Kidney epithelial cell (primary cell): ENCODE data around the gene RAI2. TPM values are rescaled to one million over a fixed set of nuclear protein-coding genes. Genes with fewer than 3 reads are reported as not detected.

Experiments
- DNase-seq: peaks from one replicate; pipeline ENCODE4 v3.0.0-alpha.2; 2010; ENCODE audit warnings: low read depth
- H3K27me3 ChIP-seq: 2 replicates; pipeline ENCODE4 v1.6.0; 2011; ENCODE audit warnings: low read length; ENCODE audit not compliant: control insufficient read depth, insufficient read depth
- H3K36me3 ChIP-seq: 2 replicates; pipeline ENCODE4 v1.5.1; 2011; ENCODE audit warnings: low read length; ENCODE audit not compliant: control insufficient read depth, insufficient read depth
- H3K4me3 ChIP-seq: 2 replicates; pipeline ENCODE4 v1.5.1; 2011; ENCODE audit warnings: low read depth, mild to moderate bottlenecking, control low read depth, low read length
- total RNA-seq: library from RNA; depleted of rRNA; stranded (reverse); fragments of >200 nt; gene quantifications from 2 replicates; pipeline ENCODE4 v1.2.3, GENCODE V29; 2015
- TF ChIP-seq, protein P1 (sequence below): IDR thresholded peaks from 2 replicates; pipeline ENCODE4 v1.5.1; 2011; ENCODE audit warnings: mild to moderate bottlenecking, moderate library complexity, low read length, control low read depth, inconsistent platforms; ENCODE audit not compliant: insufficient read depth, poor library complexity, severe bottlenecking

RAI2 gene
- total RNA-seq, 1 donor from 2014 or later, result 3.2 TPM

DNA sequence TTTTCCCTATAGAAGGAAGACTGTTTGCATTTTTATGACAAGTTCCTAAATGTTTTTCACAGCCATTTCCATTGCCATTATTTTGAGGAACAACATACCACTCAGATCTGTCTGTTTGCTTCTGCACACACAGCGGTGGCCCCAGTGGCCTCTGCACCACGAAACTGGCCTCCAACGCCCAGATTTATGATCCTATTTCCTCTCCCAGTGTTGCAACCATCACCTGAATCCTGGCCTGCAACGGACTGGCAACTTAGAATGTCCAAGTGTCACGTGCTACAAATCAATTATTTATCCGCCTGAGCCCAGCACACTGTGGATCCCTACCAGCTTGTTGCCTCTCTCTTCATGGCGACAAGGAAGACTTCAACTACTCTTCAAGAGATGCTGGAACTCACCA lies 9.2 kb downstream of the RAI2 start:
- TF ChIP-seq, protein P1, sequence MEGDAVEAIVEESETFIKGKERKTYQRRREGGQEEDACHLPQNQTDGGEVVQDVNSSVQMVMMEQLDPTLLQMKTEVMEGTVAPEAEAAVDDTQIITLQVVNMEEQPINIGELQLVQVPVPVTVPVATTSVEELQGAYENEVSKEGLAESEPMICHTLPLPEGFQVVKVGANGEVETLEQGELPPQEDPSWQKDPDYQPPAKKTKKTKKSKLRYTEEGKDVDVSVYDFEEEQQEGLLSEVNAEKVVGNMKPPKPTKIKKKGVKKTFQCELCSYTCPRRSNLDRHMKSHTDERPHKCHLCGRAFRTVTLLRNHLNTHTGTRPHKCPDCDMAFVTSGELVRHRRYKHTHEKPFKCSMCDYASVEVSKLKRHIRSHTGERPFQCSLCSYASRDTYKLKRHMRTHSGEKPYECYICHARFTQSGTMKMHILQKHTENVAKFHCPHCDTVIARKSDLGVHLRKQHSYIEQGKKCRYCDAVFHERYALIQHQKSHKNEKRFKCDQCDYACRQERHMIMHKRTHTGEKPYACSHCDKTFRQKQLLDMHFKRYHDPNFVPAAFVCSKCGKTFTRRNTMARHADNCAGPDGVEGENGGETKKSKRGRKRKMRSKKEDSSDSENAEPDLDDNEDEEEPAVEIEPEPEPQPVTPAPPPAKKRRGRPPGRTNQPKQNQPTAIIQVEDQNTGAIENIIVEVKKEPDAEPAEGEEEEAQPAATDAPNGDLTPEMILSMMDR, result no peak
- Histone ChIP-seq H3K36me3 (no peaks in the 10 kb centered on the region), H3K4me3 (no peak overlapping the region), H3K27me3 (peaks cover 16% of the 10 kb centered on the region)
- DNase-seq, result no peak

GRCh38 chrX:17848545-17849265 lies 12.4 kb downstream of the RAI2 start:
- TF ChIP-seq, protein P1, result no peak
- no peak for DNase-seq
- Histone ChIP-seq H3K27me3 (peaks cover 6% of the 10 kb centered on the region), H3K36me3 (no peaks in the 10 kb centered on the region), H3K4me3 (no peak overlapping the region)

GRCh38 chrX:17846045-17846444 lies 15.1 kb downstream of the RAI2 start:
- Histone ChIP-seq H3K4me3 (no peak overlapping the region), H3K36me3 (no peaks in the 10 kb centered on the region), H3K27me3 (peaks cover 2% of the 10 kb centered on the region)
- no peak for DNase-seq
- TF ChIP-seq, protein P1, result no peak

DNA sequence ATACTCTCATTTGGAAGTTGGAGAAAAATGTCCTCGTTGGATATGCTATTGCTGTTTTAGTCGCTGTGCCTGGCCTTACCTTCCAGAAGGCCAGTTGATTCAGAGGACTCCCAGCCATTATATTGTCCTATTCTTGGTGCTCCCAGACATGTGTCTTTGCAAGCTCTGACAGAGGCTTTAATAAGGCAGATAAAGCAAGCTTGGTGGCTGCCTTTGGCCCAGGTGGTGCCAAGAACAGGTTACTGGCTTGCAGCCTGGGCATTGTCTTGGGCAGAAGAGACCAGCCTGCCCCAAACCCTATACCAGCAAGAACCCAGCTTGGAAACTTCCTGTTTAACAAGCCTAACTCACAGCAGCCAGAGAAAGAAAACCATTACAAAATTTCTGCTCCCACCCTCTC lies 16.9 kb downstream of the RAI2 start:
- no peak overlapping the region for H3K4me3 ChIP-seq
- DNase-seq, result no peak
- TF ChIP-seq, protein P1, result no peak

GRCh38 chrX:17842769-17843525 lies 18.2 kb downstream of the RAI2 start:
- TF ChIP-seq, protein P1, result no peak

More for the DNA sequence above, 16.9 kb downstream of the RAI2 start:
- H3K27me3 ChIP-seq, result no peaks in the 10 kb centered on the region
- no peaks in the 10 kb centered on the region for H3K36me3 ChIP-seq

More at GRCh38 chrX:17842769-17843525, 18.2 kb downstream of the RAI2 start:
- Histone ChIP-seq H3K27me3 (no peaks in the 10 kb centered on the region), H3K4me3 (no peak overlapping the region), H3K36me3 (no peaks in the 10 kb centered on the region)
- DNase-seq, result no peak
